ENCODE measurements around the gene KRTAP17-1. TPM values are rescaled to one million over a fixed set of nuclear protein-coding genes. Genes with fewer than 3 reads are reported as not detected.

Gene KRTAP17-1
- total RNA-seq, 6 experiments from 2014 or later: not detected

GRCh38 chr17:41334385-41335305 lies 19.1 kb upstream of the KRTAP17-1 start:
- no peaks in the 10 kb centered on the region for H3K9me3 Mint-ChIP-seq
- no peaks in the 10 kb centered on the region; the same call in 1 of the 2 replicates for H3K27me3 Mint-ChIP-seq (ENCODE audit: insufficient read depth)
- H3K4me1 Mint-ChIP-seq (ENCODE audit: low read depth): peaks cover 14% of the 10 kb centered on the region
- H3K36me3 Mint-ChIP-seq (ENCODE audit: low read depth): no peaks in the 10 kb centered on the region
- no peak overlapping the region for H3K27ac Mint-ChIP-seq
- DNase-seq: no peak
- TF ChIP-seq CTCF (IDR thresholded peaks at IDR 0.05): no peak
- no peak overlapping the region for H3K4me3 Mint-ChIP-seq

GRCh38 chr17:41333836-41334235 lies 18.3 kb upstream of the KRTAP17-1 start:
- Mint-ChIP-seq H3K4me1 (ENCODE audit: low read depth) (peaks cover 14% of the 10 kb centered on the region), H3K27me3 (ENCODE audit: insufficient read depth) (no peaks in the 10 kb centered on the region; the same call in 1 of the 2 replicates), H3K27ac (no peak overlapping the region), H3K9me3 (no peaks in the 10 kb centered on the region), H3K36me3 (ENCODE audit: low read depth) (no peaks in the 10 kb centered on the region), H3K4me3 (no peak overlapping the region)
- TF ChIP-seq CTCF (IDR thresholded peaks at IDR 0.05): no peak
- DNase-seq: no peak

- H3K4me1 Mint-ChIP-seq (ENCODE audit: low read depth): peaks cover 13% of the 10 kb centered on the region
- no peaks in the 10 kb centered on the region; the same call in 1 of the 2 replicates for H3K27me3 Mint-ChIP-seq (ENCODE audit: insufficient read depth)
- H3K27ac Mint-ChIP-seq: no peak overlapping the region
- H3K4me3 Mint-ChIP-seq: no peak overlapping the region
- DNase-seq: no peak
- no peaks in the 10 kb centered on the region for H3K36me3 Mint-ChIP-seq (ENCODE audit: low read depth)
- H3K9me3 Mint-ChIP-seq: no peaks in the 10 kb centered on the region
- no peak for TF ChIP-seq CTCF (IDR thresholded peaks at IDR 0.05)
Measured at GRCh38 chr17:41333098-41333497, 17.6 kb upstream of the KRTAP17-1 start.

- Mint-ChIP-seq H3K4me1 (ENCODE audit: low read depth) (peaks cover 13% of the 10 kb centered on the region), H3K36me3 (ENCODE audit: low read depth) (no peaks in the 10 kb centered on the region), H3K4me3 (no peak overlapping the region), H3K9me3 (no peaks in the 10 kb centered on the region), H3K27ac (no peak overlapping the region), H3K27me3 (ENCODE audit: insufficient read depth) (no peaks in the 10 kb centered on the region; the same call in 1 of the 2 replicates)
- TF ChIP-seq CTCF (IDR thresholded peaks at IDR 0.05): no peak
- no peak for DNase-seq
Measured at GRCh38 chr17:41332239-41332638, 16.7 kb upstream of the KRTAP17-1 start.

GRCh38 chr17:41331606-41332005 lies 16.1 kb upstream of the KRTAP17-1 start:
- H3K9me3 Mint-ChIP-seq: no peaks in the 10 kb centered on the region
- no peaks in the 10 kb centered on the region for H3K36me3 Mint-ChIP-seq (ENCODE audit: low read depth)
- H3K4me3 Mint-ChIP-seq: no peak overlapping the region
- H3K4me1 Mint-ChIP-seq (ENCODE audit: low read depth): peaks cover 13% of the 10 kb centered on the region
- no peaks in the 10 kb centered on the region; the same call in 1 of the 2 replicates for H3K27me3 Mint-ChIP-seq (ENCODE audit: insufficient read depth)
- no peak for DNase-seq
- TF ChIP-seq CTCF (IDR thresholded peaks at IDR 0.05): no peak
- H3K27ac Mint-ChIP-seq: no peak overlapping the region; the same call in 1 of the 2 replicates

Measured in HFFc6 (cell line).